ENCODE measurements around the gene C20orf144.

Gene C20orf144

GRCh38 chr20:33709905-33710541 lies 47.9 kb downstream of the C20orf144 start:
- Mint-ChIP-seq H3K36me3 (peaks cover 15% of the 10 kb centered on the region), H3K4me1 (peaks cover 19% of the 10 kb centered on the region), H3K9me3 (no peaks in the 10 kb centered on the region), H3K27ac (no peak overlapping the region), H3K4me3 (no peak overlapping the region), H3K27me3 (no peaks in the 10 kb centered on the region)

GRCh38 chr20:33710681-33711445 lies 48.7 kb downstream of the C20orf144 start:
- peaks cover 19% of the 10 kb centered on the region for H3K4me1 Mint-ChIP-seq
- H3K36me3 Mint-ChIP-seq: peaks cover 15% of the 10 kb centered on the region
- no peaks in the 10 kb centered on the region for H3K27me3 Mint-ChIP-seq
- H3K9me3 Mint-ChIP-seq: no peaks in the 10 kb centered on the region
- no peak overlapping the region for H3K4me3 Mint-ChIP-seq
- peak overlapping the region; percentile 33 for H3K27ac Mint-ChIP-seq

- H3K4me1 Mint-ChIP-seq: peaks cover 22% of the 10 kb centered on the region
- peaks cover 17% of the 10 kb centered on the region for H3K36me3 Mint-ChIP-seq
- no peaks in the 10 kb centered on the region for H3K27me3 Mint-ChIP-seq
- H3K4me3 Mint-ChIP-seq: no peak overlapping the region
- peak overlapping the region; percentile 33 for H3K27ac Mint-ChIP-seq
- no peaks in the 10 kb centered on the region for H3K9me3 Mint-ChIP-seq
These were observed 49.3 kb downstream of the C20orf144 start for GRCh38 chr20:33711446-33711738.
